ENCODE measurements around the gene TIMP1. TPM values are rescaled to one million over a fixed set of nuclear protein-coding genes. Genes with fewer than 3 reads are reported as not detected.
A peak's percentile ranks its signal among the peaks of the same experiment; 100 is the strongest.

Gene TIMP1
- total and polyA plus RNA-seq, 2 of the 13 experiments (the other 11 are each of a cell fraction or from before 2014, with no cell fraction given), result 12.3 to 45.8 TPM

GRCh38 chrX:47619486-47620302 is 37.5 kb downstream of the TIMP1 start, which contains the start of gene SYN1 (continued):
- TF ChIP-seq, protein P1, sequence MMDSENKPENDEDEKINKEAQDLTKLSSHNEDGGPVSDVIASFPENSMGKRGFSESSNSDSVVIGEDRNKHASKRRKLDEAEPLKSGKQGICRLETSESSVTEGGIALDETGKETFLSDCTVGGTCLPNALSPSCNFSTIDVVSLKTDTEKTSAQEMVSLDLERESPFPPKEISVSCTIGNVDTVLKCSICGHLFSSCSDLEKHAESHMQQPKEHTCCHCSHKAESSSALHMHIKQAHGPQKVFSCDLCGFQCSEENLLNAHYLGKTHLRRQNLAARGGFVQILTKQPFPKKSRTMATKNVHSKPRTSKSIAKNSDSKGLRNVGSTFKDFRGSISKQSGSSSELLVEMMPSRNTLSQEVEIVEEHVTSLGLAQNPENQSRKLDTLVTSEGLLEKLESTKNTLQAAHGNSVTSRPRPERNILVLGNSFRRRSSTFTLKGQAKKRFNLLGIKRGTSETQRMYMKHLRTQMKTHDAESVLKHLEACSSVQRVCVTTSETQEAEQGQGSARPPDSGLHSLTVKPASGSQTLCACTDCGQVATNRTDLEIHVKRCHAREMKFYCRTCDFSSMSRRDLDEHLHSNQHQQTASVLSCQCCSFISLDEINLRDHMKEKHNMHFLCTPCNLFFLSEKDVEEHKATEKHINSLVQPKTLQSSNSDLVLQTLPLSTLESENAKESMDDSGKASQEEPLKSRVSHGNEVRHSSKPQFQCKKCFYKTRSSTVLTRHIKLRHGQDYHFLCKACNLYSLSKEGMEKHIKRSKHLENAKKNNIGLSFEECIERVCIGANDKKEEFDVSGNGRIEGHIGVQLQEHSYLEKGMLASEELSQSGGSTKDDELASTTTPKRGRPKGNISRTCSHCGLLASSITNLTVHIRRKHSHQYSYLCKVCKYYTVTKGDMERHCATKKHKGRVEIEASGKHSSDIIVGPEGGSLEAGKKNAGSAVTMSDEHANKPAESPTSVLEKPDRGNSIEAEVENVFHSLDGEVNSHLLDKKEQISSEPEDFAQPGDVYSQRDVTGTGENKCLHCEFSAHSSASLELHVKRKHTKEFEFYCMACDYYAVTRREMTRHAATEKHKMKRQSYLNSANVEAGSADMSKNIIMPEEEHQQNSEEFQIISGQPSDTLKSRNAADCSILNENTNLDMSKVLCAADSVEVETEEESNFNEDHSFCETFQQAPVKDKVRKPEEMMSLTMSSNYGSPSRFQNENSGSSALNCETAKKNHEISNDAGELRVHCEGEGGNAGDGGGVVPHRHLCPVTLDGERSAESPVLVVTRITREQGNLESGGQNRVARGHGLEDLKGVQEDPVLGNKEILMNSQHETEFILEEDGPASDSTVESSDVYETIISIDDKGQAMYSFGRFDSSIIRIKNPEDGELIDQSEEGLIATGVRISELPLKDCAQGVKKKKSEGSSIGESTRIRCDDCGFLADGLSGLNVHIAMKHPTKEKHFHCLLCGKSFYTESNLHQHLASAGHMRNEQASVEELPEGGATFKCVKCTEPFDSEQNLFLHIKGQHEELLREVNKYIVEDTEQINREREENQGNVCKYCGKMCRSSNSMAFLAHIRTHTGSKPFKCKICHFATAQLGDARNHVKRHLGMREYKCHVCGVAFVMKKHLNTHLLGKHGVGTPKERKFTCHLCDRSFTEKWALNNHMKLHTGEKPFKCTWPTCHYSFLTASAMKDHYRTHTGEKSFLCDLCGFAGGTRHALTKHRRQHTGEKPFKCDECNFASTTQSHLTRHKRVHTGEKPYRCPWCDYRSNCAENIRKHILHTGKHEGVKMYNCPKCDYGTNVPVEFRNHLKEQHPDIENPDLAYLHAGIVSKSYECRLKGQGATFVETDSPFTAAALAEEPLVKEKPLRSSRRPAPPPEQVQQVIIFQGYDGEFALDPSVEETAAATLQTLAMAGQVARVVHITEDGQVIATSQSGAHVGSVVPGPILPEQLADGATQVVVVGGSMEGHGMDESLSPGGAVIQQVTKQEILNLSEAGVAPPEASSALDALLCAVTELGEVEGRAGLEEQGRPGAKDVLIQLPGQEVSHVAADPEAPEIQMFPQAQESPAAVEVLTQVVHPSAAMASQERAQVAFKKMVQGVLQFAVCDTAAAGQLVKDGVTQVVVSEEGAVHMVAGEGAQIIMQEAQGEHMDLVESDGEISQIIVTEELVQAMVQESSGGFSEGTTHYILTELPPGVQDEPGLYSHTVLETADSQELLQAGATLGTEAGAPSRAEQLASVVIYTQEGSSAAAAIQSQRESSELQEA (CRISPR knock-in tag; IDR thresholded peaks at IDR 0.05; ENCODE audit: not compliant biosample characterization), result peak; percentile 45
- TF ChIP-seq MXD1 (CRISPR knock-in tag; IDR thresholded peaks at IDR 0.05), result peak; percentile 43; the same call in 1 of the 2 replicates
- TF ChIP-seq KDM2A (CRISPR knock-in tag; IDR thresholded peaks at IDR 0.05; ENCODE audit: borderline replicate concordance, low read depth), result peak; percentile 60; the same call in 1 of the 2 replicates
- no peak for TF ChIP-seq NR3C1 (CRISPR knock-in tag; IDR thresholded peaks at IDR 0.05)
- TF ChIP-seq TMF1 (CRISPR knock-in tag; IDR thresholded peaks at IDR 0.05; ENCODE audit: low read depth), result peak; percentile 84
- TF ChIP-seq, protein P2, sequence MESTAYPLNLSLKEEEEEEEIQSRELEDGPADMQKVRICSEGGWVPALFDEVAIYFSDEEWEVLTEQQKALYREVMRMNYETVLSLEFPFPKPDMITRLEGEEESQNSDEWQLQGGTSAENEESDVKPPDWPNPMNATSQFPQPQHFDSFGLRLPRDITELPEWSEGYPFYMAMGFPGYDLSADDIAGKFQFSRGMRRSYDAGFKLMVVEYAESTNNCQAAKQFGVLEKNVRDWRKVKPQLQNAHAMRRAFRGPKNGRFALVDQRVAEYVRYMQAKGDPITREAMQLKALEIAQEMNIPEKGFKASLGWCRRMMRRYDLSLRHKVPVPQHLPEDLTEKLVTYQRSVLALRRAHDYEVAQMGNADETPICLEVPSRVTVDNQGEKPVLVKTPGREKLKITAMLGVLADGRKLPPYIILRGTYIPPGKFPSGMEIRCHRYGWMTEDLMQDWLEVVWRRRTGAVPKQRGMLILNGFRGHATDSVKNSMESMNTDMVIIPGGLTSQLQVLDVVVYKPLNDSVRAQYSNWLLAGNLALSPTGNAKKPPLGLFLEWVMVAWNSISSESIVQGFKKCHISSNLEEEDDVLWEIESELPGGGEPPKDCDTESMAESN (CRISPR knock-in tag; conservative IDR thresholded peaks at IDR 0.05), result peak; percentile 58; the same call in 1 of the 2 replicates
- TF ChIP-seq ZNF557 (CRISPR knock-in tag; IDR thresholded peaks at IDR 0.05), result 0 out of 2 replicates have a peak, but pooled peaks have one; percentile 37
- 0 out of 2 replicates have a peak, but pooled peaks have one; percentile 51 for TF ChIP-seq ZNF816 (CRISPR knock-in tag; IDR thresholded peaks at IDR 0.05; ENCODE audit: borderline replicate concordance)
- TF ChIP-seq ZNF709 (CRISPR knock-in tag; IDR thresholded peaks at IDR 0.05), result peak; percentile 31; the same call in 1 of the 2 replicates
- TF ChIP-seq ZNF558 (CRISPR knock-in tag; IDR thresholded peaks at IDR 0.05; ENCODE audit: borderline replicate concordance), result peak; percentile 46; the same call in 1 of the 2 replicates
- 0 out of 2 replicates have a peak, but pooled peaks have one; percentile 41 for TF ChIP-seq AHR (CRISPR knock-in tag; IDR thresholded peaks at IDR 0.05)
- TF ChIP-seq, protein P3, sequence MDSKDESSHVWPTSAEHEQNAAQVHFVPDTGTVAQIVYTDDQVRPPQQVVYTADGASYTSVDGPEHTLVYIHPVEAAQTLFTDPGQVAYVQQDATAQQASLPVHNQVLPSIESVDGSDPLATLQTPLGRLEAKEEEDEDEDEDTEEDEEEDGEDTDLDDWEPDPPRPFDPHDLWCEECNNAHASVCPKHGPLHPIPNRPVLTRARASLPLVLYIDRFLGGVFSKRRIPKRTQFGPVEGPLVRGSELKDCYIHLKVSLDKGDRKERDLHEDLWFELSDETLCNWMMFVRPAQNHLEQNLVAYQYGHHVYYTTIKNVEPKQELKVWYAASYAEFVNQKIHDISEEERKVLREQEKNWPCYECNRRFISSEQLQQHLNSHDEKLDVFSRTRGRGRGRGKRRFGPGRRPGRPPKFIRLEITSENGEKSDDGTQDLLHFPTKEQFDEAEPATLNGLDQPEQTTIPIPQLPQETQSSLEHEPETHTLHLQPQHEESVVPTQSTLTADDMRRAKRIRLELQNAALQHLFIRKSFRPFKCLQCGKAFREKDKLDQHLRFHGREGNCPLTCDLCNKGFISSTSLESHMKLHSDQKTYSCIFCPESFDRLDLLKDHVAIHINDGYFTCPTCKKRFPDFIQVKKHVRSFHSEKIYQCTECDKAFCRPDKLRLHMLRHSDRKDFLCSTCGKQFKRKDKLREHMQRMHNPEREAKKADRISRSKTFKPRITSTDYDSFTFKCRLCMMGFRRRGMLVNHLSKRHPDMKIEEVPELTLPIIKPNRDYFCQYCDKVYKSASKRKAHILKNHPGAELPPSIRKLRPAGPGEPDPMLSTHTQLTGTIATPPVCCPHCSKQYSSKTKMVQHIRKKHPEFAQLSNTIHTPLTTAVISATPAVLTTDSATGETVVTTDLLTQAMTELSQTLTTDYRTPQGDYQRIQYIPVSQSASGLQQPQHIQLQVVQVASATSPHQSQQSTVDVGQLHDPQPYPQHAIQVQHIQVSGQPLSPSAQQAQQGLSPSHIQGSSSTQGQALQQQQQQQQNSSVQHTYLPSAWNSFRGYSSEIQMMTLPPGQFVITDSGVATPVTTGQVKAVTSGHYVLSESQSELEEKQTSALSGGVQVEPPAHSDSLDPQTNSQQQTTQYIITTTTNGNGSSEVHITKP (CRISPR knock-in tag; IDR thresholded peaks at IDR 0.05; ENCODE audit: low read depth), result peak; percentile 98
- TF ChIP-seq KLF12 (CRISPR knock-in tag; IDR thresholded peaks at IDR 0.05; ENCODE audit: borderline replicate concordance), result no peak

All from HepG2 (cell line).